GM06990 (cell line): ENCODE data around the gene ADAM11.

ENCODE experiments used
- DNase-seq: peaks from one replicate; pipeline ENCODE4 v3.0.0-alpha.2; 2011; ENCODE audit not compliant: insufficient read length; ENCODE audit errors: extremely low read depth
- H3K27me3 ChIP-seq: replicated peaks from 2 replicates; pipeline ENCODE4 v1.6.0; 2011; ENCODE audit warnings: low read length; ENCODE audit not compliant: control insufficient read depth, insufficient read depth
- H3K36me3 ChIP-seq: 2 replicates; pipeline ENCODE4 v1.5.1; 2011; ENCODE audit warnings: low read length; ENCODE audit not compliant: control insufficient read depth, insufficient read depth
- H3K4me3 ChIP-seq: replicated peaks from 2 replicates; pipeline ENCODE4 v1.5.1; 2011; ENCODE audit warnings: low read depth, mild to moderate bottlenecking, control low read depth, low read length
- TF ChIP-seq, protein P1 (sequence below): IDR thresholded peaks from 2 replicates; pipeline ENCODE4 v1.5.1; 2011; ENCODE audit warnings: low read length, control low read depth, mild to moderate bottlenecking, inconsistent platforms; ENCODE audit not compliant: insufficient read depth, poor library complexity, severe bottlenecking

The ADAM11 gene

DNA sequence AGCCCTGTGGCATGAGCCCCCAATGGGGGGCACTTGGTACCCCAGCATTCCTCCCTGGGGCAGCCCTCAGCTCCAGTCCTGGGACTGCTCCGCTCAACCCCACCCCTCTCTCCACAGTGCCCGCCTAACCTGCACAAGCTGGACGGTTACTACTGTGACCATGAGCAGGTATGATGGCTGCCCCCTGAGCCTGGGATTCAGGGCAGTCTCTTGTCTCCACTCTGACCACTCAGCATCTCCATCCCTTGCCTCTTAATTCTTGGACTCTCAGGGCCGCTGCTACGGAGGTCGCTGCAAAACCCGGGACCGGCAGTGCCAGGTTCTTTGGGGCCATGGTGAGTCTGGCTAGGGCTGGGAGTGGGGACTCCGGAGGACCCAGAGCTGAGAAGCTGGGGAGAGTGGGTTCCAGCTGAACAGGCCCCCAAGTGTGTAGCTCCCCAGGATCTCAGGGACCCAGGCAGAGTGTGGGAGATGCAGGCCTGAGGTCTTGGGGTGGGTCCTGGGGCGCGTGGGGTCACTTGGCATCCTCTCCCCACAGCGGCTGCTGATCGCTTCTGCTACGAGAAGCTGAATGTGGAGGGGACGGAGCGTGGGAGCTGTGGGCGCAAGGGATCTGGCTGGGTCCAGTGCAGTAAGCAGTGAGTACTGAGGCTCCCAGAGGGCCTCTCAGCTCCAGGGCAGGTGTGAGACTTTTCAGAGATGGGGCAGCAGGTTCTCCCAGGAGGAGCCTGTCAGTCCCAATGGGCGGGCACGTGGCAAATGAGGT, 18.0 kb downstream of the ADAM11 start:
- H3K36me3 ChIP-seq = no peaks in the 10 kb centered on the region
- no peaks in the 10 kb centered on the region; the same call in 1 of the 2 replicates for H3K27me3 ChIP-seq
- no peak for DNase-seq
- TF ChIP-seq, protein P1, sequence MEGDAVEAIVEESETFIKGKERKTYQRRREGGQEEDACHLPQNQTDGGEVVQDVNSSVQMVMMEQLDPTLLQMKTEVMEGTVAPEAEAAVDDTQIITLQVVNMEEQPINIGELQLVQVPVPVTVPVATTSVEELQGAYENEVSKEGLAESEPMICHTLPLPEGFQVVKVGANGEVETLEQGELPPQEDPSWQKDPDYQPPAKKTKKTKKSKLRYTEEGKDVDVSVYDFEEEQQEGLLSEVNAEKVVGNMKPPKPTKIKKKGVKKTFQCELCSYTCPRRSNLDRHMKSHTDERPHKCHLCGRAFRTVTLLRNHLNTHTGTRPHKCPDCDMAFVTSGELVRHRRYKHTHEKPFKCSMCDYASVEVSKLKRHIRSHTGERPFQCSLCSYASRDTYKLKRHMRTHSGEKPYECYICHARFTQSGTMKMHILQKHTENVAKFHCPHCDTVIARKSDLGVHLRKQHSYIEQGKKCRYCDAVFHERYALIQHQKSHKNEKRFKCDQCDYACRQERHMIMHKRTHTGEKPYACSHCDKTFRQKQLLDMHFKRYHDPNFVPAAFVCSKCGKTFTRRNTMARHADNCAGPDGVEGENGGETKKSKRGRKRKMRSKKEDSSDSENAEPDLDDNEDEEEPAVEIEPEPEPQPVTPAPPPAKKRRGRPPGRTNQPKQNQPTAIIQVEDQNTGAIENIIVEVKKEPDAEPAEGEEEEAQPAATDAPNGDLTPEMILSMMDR = no peak
- H3K4me3 ChIP-seq = no peak overlapping the region

GRCh38 chr17:44777394-44778348, 18.9 kb downstream of the ADAM11 start:
- Histone ChIP-seq H3K4me3 (no peak overlapping the region), H3K36me3 (no peaks in the 10 kb centered on the region), H3K27me3 (no peaks in the 10 kb centered on the region; the same call in 1 of the 2 replicates)
- TF ChIP-seq, protein P1 = no peak
- no peak for DNase-seq

- TF ChIP-seq, protein P1 = no peak
- no peak for DNase-seq
- H3K4me3 ChIP-seq = peak overlapping the region; percentile 62
Measured at GRCh38 chr17:44778656-44779210, 19.9 kb downstream of the ADAM11 start.

DNA sequence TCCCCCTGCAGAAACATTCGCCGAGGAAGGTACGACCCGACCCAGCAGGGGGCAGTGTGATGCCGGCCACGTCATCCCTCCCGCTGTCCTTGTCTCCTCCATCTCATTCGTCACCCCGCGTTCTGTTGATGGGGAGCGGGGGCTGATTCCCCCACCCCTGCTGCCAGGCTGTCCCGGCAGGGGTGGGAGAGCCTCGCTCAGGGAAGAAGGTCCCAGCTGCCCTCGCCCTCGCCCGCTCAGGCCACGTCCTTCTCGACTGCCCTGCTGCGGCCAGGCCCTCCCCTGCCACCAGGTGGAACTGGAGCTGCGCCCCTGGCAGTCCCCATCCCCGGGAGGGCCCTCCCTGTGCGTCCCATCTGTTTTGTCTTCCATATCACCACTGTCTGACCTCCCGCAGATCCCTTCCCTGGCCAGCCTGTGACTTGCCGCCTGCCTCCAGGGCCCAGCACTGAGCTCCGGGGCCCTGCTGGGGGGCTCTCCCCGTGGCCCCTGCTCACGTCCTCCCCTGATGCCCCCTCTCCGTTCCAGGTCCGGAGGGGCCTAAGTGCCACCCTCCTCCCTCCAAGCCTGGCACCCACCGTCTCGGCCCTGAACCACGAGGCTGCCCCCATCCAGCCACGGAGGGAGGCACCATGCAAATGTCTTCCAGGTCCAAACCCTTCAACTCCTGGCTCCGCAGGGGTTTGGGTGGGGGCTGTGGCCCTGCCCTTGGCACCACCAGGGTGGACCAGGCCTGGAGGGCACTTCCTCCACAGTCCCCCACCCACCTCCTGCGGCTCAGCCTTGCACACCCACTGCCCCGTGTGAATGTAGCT, 20.6 kb downstream of the ADAM11 start:
- TF ChIP-seq, protein P1 = peak; percentile 83
- peak; percentile 79 for DNase-seq
- Histone ChIP-seq H3K4me3 (peak overlapping the region; percentile 62), H3K36me3 (no peaks in the 10 kb centered on the region), H3K27me3 (no peaks in the 10 kb centered on the region; the same call in 1 of the 2 replicates)

More at GRCh38 chr17:44778656-44779210, 19.9 kb downstream of the ADAM11 start:
- H3K27me3 ChIP-seq = no peaks in the 10 kb centered on the region; the same call in 1 of the 2 replicates
- no peaks in the 10 kb centered on the region for H3K36me3 ChIP-seq

- no peaks in the 10 kb centered on the region for H3K36me3 ChIP-seq
- TF ChIP-seq, protein P1 = no peak
- DNase-seq = no peak
Measured at GRCh38 chr17:44780161-44780560, 21.4 kb downstream of the ADAM11 start.

More at GRCh38 chr17:44780161-44780560, 21.4 kb downstream of the ADAM11 start:
- no peaks in the 10 kb centered on the region; the same call in 1 of the 2 replicates for H3K27me3 ChIP-seq
- no peak overlapping the region for H3K4me3 ChIP-seq
